ENCODE data around the gene HERPUD1. TPM values are rescaled to one million over a fixed set of nuclear protein-coding genes. Genes with fewer than 3 reads are reported as not detected.

The HERPUD1 gene
- total and polyA plus RNA-seq, 2 experiments from 2014 or later, result 40.5 to 116 TPM

GRCh38 chr16:56938664-56939513 lies 6.9 kb downstream of the HERPUD1 start:
- no peaks in the 10 kb centered on the region for H3K9me3 ChIP-seq (ENCODE audit: low read depth)
- H3K27ac ChIP-seq, result no peak overlapping the region
- no peak overlapping the region for H3K4me3 ChIP-seq
- peaks cover 89% of the 10 kb centered on the region for H3K36me3 ChIP-seq
- no peak for TF ChIP-seq CTCF (IDR thresholded peaks at IDR 0.05; ENCODE audit: low read depth, low read length)
- no peak for DNase-seq (ENCODE audit: low read depth in 1 of 2, low spot score in 1 of 2)
- H3K4me1 ChIP-seq (ENCODE audit: low read depth), result peaks cover 6% of the 10 kb centered on the region
- no peaks in the 10 kb centered on the region for H3K27me3 ChIP-seq

- peaks cover 98% of the 10 kb centered on the region for H3K36me3 ChIP-seq
- no peak for TF ChIP-seq CTCF (IDR thresholded peaks at IDR 0.05; ENCODE audit: low read depth, low read length)
These were observed 7.9 kb downstream of the HERPUD1 start for GRCh38 chr16:56939801-56940200.

GRCh38 chr16:56941092-56941491 lies 9.2 kb downstream of the HERPUD1 start:
- no peak overlapping the region for H3K4me3 ChIP-seq
- no peak for TF ChIP-seq CTCF (IDR thresholded peaks at IDR 0.05; ENCODE audit: low read depth, low read length)
- H3K36me3 ChIP-seq, result peaks cover 90% of the 10 kb centered on the region
- no peak overlapping the region for H3K27ac ChIP-seq
- H3K9me3 ChIP-seq (ENCODE audit: low read depth), result no peaks in the 10 kb centered on the region
- no peak for DNase-seq (ENCODE audit: low read depth in 1 of 2, low spot score in 1 of 2)
- no peaks in the 10 kb centered on the region for H3K4me1 ChIP-seq (ENCODE audit: low read depth)
- no peaks in the 10 kb centered on the region for H3K27me3 ChIP-seq

More at GRCh38 chr16:56939801-56940200, 7.9 kb downstream of the HERPUD1 start:
- no peaks in the 10 kb centered on the region for H3K4me1 ChIP-seq (ENCODE audit: low read depth)
- no peak overlapping the region for H3K4me3 ChIP-seq
- H3K9me3 ChIP-seq (ENCODE audit: low read depth), result no peaks in the 10 kb centered on the region
- no peaks in the 10 kb centered on the region for H3K27me3 ChIP-seq
- DNase-seq (ENCODE audit: low read depth in 1 of 2, low spot score in 1 of 2), result no peak
- H3K27ac ChIP-seq, result no peak overlapping the region

GRCh38 chr16:56941856-56942331 lies 10.0 kb downstream of the HERPUD1 start:
- H3K27me3 ChIP-seq, result no peaks in the 10 kb centered on the region

GRCh38 chr16:56943761-56944375 lies 11.9 kb downstream of the HERPUD1 start:
- Histone ChIP-seq H3K4me1 (ENCODE audit: low read depth) (no peaks in the 10 kb centered on the region), H3K36me3 (peaks cover 62% of the 10 kb centered on the region)
- no peak for DNase-seq (ENCODE audit: low read depth in 1 of 2, low spot score in 1 of 2)

More at GRCh38 chr16:56941856-56942331, 10.0 kb downstream of the HERPUD1 start:
- Histone ChIP-seq H3K9me3 (ENCODE audit: low read depth) (no peaks in the 10 kb centered on the region), H3K4me1 (ENCODE audit: low read depth) (no peaks in the 10 kb centered on the region), H3K36me3 (peaks cover 82% of the 10 kb centered on the region), H3K27ac (no peak overlapping the region), H3K4me3 (no peak overlapping the region)
- DNase-seq (ENCODE audit: low read depth in 1 of 2, low spot score in 1 of 2), result no peak
- TF ChIP-seq CTCF (IDR thresholded peaks at IDR 0.05; ENCODE audit: low read depth, low read length), result no peak

More at GRCh38 chr16:56943761-56944375, 11.9 kb downstream of the HERPUD1 start:
- H3K4me3 ChIP-seq, result no peak overlapping the region
- no peak overlapping the region for H3K27ac ChIP-seq
- no peak for TF ChIP-seq CTCF (IDR thresholded peaks at IDR 0.05; ENCODE audit: low read depth, low read length)
- no peaks in the 10 kb centered on the region for H3K27me3 ChIP-seq
- H3K9me3 ChIP-seq (ENCODE audit: low read depth), result no peaks in the 10 kb centered on the region

Data from cardiac muscle cell (in vitro differentiated cells and primary cell).